ENCODE data around the gene TMEM9B. TPM values are rescaled to one million over a fixed set of nuclear protein-coding genes. Genes with fewer than 3 reads are reported as not detected.

Gene TMEM9B
- total and polyA plus RNA-seq, 2 donors (not counting 1 experiment from before 2014, with no cell fraction given): 15.0 to 30.4 TPM

DNA sequence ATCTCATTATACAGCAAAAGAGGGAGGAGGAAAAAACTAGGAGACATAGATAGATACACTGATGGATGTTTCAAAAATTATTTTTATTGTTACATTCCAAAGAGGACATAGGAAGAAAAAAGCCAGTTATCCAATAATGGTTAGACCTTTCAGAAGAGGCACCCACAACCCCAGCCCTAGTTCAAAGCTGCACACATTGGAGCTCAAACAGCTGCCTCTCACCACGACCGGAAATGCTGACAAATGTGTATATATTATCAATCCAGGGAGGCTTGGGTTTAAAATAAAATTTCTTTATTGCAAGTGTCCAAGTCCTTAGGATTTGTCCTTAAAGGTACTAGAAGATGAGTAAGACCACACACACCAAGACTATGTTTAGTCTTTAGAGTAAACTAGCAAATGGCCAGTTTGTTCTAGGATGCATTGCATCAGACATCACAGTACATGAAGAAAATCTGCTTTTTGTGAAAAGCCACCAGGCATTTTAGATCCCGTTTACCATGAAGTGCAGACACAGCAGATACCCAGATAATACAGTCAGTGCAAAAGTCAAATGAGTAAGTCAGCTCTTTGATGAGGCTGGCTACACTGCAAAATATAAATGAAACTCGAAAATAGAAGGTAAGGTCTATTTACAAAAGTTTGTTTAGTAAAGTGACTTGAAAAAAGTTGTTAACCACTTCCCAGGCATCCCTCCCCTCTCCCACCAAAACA is 16.9 kb downstream of the TMEM9B start:
- H4K20me1 ChIP-seq (ENCODE audit: control insufficient read depth, insufficient read depth, low read length, poor library complexity, severe bottlenecking): peaks cover under 1% of the 10 kb centered on the region
- H3K9me3 ChIP-seq (ENCODE audit: control extremely low read depth in 1 of 3, control insufficient read depth in 2 of 3, insufficient read depth in 1 of 3, low read length in 2 of 3): no peaks in the 10 kb centered on the region
- H3K9me3 Mint-ChIP-seq (ENCODE audit: insufficient read depth): no peaks in the 10 kb centered on the region
- no peaks in the 10 kb centered on the region for H3K79me2 ChIP-seq (ENCODE audit: control insufficient read depth, insufficient read depth, low read length)
- H3K4me1 ChIP-seq (ENCODE audit: control insufficient read depth in 2 of 2, insufficient read depth in 2 of 2, low read length in 2 of 2): no peaks in the 10 kb centered on the region
- no peak overlapping the region for H3K9ac ChIP-seq (ENCODE audit: low read length)
- no CpG with 5 or more reads among the region's 4 CpGs for WGBS (ENCODE audit: insufficient coverage)
- H3K27ac ChIP-seq (ENCODE audit: low read length in 2 of 2): no peak overlapping the region
- no peaks in the 10 kb centered on the region for H3K27me3 Mint-ChIP-seq
- ChIA-PET POLR2A (no interaction called here), CTCF (interaction anchor here (2.4 kb wide), 1 partner anchor 12 kb away, joined by 8 read pairs; no protein-coding TSS in a partner anchor)
- TF ChIP-seq EZH2 (IDR thresholded peaks at IDR 0.05; ENCODE audit: borderline replicate concordance, insufficient read depth, low read depth, low read length, poor library complexity, severe bottlenecking): no peak
- TF ChIP-seq, protein P1, sequence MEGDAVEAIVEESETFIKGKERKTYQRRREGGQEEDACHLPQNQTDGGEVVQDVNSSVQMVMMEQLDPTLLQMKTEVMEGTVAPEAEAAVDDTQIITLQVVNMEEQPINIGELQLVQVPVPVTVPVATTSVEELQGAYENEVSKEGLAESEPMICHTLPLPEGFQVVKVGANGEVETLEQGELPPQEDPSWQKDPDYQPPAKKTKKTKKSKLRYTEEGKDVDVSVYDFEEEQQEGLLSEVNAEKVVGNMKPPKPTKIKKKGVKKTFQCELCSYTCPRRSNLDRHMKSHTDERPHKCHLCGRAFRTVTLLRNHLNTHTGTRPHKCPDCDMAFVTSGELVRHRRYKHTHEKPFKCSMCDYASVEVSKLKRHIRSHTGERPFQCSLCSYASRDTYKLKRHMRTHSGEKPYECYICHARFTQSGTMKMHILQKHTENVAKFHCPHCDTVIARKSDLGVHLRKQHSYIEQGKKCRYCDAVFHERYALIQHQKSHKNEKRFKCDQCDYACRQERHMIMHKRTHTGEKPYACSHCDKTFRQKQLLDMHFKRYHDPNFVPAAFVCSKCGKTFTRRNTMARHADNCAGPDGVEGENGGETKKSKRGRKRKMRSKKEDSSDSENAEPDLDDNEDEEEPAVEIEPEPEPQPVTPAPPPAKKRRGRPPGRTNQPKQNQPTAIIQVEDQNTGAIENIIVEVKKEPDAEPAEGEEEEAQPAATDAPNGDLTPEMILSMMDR (IDR thresholded peaks at IDR 0.05): no peak
- peaks cover 2 to 39% of the 10 kb centered on the region in 2 experiments for H3K36me3 ChIP-seq (replicated peaks in 1 of 2; ENCODE audit: control extremely low read depth in 1 of 2, control insufficient read depth in 1 of 2, extremely low read depth in 1 of 2, insufficient read depth in 2 of 2, low read length in 1 of 2)
- ATAC-seq (ENCODE audit: low read depth): no peak
- no peak overlapping the region for H2AFZ ChIP-seq (ENCODE audit: insufficient read depth, low read depth, low read length, poor library complexity, severe bottlenecking)
- H3K27me3 ChIP-seq (replicated peaks in 1 of 4; ENCODE audit: control extremely low read depth in 1 of 4, control insufficient read depth in 3 of 4, insufficient read depth in 4 of 4, low read length in 3 of 4): no peaks in the 10 kb centered on the region
- no peak overlapping the region for H3K4me3 Mint-ChIP-seq
- no peak for DNase-seq
- no peak overlapping the region for H3K4me2 ChIP-seq (replicated peaks; ENCODE audit: low read depth, low read length, poor library complexity, severe bottlenecking)
- intact Hi-C loops (cut with micrococcal nuclease): no loop called here
- H3K4me1 Mint-ChIP-seq: no peaks in the 10 kb centered on the region
- H3K4me3 ChIP-seq (ENCODE audit: control extremely low read depth in 1 of 5, extremely low read depth in 1 of 5, insufficient read depth in 1 of 5, low read depth in 2 of 5, low read length in 4 of 5): no peak overlapping the region
- H3K27ac Mint-ChIP-seq: no peak overlapping the region

DNA sequence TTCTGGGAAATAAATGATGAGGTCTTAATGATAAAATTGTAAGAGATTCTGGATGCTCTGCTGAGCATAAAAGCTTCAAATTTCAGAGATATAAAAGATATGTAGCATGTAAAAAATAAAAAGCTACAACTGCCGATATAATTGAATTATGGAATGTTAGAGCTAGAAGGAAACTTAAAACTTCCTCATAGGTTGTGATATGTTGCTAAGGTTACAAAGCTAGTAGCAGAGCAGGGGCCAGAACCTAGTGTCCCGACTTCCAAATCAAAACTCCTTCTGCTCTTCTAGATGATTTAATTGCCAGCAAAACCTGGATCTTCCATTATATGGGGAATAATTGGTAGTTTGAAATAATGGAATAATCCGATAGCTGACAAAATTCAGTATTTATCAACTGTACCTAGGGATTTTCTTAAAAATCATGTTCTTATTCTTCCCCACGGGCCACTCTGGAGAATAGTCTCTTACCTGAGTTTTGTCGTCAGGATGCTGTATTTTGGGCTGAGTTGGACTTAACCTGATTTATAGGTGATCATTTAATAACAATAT is 21.6 kb downstream of the TMEM9B start, which contains the start of gene ASCL3:
TSS of gene ASCL3 (minus strand) at position 499 of the 549 bp plus-strand sequence. CDS start 4,855 bp downstream, outside the sequence.
- H3K4me2 ChIP-seq (replicated peaks; ENCODE audit: low read depth, low read length, poor library complexity, severe bottlenecking): no peak within 1 kb of the TSS
- POLR2A ChIA-PET: no interaction called here
- no peak for TF ChIP-seq EZH2 (IDR thresholded peaks at IDR 0.05; ENCODE audit: borderline replicate concordance, insufficient read depth, low read depth, low read length, poor library complexity, severe bottlenecking)
- TF ChIP-seq, protein P1 (IDR thresholded peaks at IDR 0.05): no peak
- H4K20me1 ChIP-seq (ENCODE audit: control insufficient read depth, insufficient read depth, low read length, poor library complexity, severe bottlenecking): no peaks in the 10 kb centered on the region
- no peaks in the 10 kb centered on the region for H3K4me1 Mint-ChIP-seq
- WGBS (ENCODE audit: insufficient coverage): no CpG with 5 or more reads among the region's 5 CpGs
- H3K27ac Mint-ChIP-seq: no peak within 1 kb of the TSS
- no peaks in the 10 kb centered on the region for H3K4me1 ChIP-seq (ENCODE audit: control insufficient read depth in 2 of 2, insufficient read depth in 2 of 2, low read length in 2 of 2)
- H3K9me3 Mint-ChIP-seq (ENCODE audit: insufficient read depth): no peaks in the 10 kb centered on the region
- H2AFZ ChIP-seq (ENCODE audit: insufficient read depth, low read depth, low read length, poor library complexity, severe bottlenecking): no peak within 1 kb of the TSS
- H3K27ac ChIP-seq (ENCODE audit: low read length in 2 of 2): no peak within 1 kb of the TSS
- H3K36me3 ChIP-seq (replicated peaks in 1 of 2; ENCODE audit: control extremely low read depth in 1 of 2, control insufficient read depth in 1 of 2, extremely low read depth in 1 of 2, insufficient read depth in 2 of 2, low read length in 1 of 2): peaks cover 0 to 6% of the 10 kb centered on the region in 2 experiments
- no peaks in the 10 kb centered on the region for H3K27me3 ChIP-seq (replicated peaks in 1 of 4; ENCODE audit: control extremely low read depth in 1 of 4, control insufficient read depth in 3 of 4, insufficient read depth in 4 of 4, low read length in 3 of 4)
- H3K4me3 ChIP-seq (ENCODE audit: control extremely low read depth in 1 of 5, extremely low read depth in 1 of 5, insufficient read depth in 1 of 5, low read depth in 2 of 5, low read length in 4 of 5): no peak within 1 kb of the TSS
- no peak for DNase-seq
- H3K9ac ChIP-seq (ENCODE audit: low read length): no peak within 1 kb of the TSS
- H3K9me3 ChIP-seq (ENCODE audit: control extremely low read depth in 1 of 3, control insufficient read depth in 2 of 3, insufficient read depth in 1 of 3, low read length in 2 of 3): no peaks in the 10 kb centered on the region
- no peaks in the 10 kb centered on the region for H3K79me2 ChIP-seq (ENCODE audit: control insufficient read depth, insufficient read depth, low read length)
- peaks cover 9% of the 10 kb centered on the region for H3K27me3 Mint-ChIP-seq
- H3K4me3 Mint-ChIP-seq: no peak within 1 kb of the TSS
- CTCF ChIA-PET: no interaction called here
- intact Hi-C loops (cut with micrococcal nuclease): no loop called here
- ATAC-seq (ENCODE audit: low read depth): no peak

Data from B cell (primary cell).